ENCODE measurements around the gene ERC1. TPM values are rescaled to one million over a fixed set of nuclear protein-coding genes. Genes with fewer than 3 reads are reported as not detected.

The ERC1 gene
- total RNA-seq, 4 donors from 2014 or later: 46.1 to 83.2 (median 63.8) TPM

DNA sequence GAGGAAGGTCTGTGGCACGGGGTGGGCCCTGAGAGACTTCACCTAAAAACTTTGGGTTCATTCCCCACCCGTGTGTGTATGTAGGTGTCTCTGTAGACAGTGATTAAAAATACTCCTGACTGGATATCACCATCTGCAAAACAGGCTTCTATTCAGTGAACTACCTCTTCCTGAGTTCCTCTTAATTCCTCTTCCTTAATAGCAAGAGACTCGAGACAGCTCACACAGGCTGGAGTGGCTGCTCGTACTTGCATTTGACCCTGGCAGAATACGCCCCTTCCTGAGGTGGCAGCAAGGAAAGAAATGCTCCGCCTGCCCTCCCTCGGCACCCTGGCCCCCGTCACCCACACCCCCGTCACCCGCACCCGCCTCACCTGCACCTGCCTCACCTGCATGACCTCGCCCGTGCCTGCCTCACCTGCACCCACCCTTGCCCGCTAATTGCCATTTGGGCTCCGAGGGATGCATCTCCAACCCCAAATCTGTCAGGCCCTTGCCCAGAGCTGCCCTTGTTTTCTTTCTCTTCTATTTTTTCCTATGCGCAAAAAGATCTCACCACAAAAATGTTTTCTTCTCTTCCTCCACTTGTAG lies 513.4 kb downstream of the ERC1 start:
- ATAC-seq (ENCODE audit: low FRiP score): no peak
- TF ChIP-seq, protein P1, sequence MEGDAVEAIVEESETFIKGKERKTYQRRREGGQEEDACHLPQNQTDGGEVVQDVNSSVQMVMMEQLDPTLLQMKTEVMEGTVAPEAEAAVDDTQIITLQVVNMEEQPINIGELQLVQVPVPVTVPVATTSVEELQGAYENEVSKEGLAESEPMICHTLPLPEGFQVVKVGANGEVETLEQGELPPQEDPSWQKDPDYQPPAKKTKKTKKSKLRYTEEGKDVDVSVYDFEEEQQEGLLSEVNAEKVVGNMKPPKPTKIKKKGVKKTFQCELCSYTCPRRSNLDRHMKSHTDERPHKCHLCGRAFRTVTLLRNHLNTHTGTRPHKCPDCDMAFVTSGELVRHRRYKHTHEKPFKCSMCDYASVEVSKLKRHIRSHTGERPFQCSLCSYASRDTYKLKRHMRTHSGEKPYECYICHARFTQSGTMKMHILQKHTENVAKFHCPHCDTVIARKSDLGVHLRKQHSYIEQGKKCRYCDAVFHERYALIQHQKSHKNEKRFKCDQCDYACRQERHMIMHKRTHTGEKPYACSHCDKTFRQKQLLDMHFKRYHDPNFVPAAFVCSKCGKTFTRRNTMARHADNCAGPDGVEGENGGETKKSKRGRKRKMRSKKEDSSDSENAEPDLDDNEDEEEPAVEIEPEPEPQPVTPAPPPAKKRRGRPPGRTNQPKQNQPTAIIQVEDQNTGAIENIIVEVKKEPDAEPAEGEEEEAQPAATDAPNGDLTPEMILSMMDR (IDR thresholded peaks at IDR 0.05): no peak
- no peak for DNase-seq (ENCODE audit: low spot score)

DNA sequence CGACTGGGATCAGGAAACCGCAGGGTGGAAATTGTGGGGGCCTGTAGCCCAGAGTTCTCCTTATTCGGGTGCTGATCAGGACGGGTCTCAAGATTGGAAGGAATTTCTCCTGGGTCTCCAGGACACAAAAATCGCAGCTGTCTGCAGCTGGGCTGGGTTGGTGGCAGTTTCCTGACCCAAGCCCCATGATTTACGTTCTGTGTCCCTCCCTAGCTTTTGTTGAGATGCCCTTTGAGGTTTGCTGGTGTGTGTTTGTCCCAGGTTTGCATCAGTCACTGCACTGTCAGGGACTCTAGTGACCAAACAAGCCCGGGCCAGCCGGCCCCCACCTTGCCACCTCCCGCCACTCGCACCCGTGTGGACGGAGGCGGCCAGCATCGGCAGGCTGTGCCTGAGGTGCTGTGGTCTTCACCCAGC lies 513.9 kb downstream of the ERC1 start:
- DNase-seq (ENCODE audit: low spot score) (no peak), ATAC-seq (ENCODE audit: low FRiP score) (no peak)
- TF ChIP-seq, protein P1 (IDR thresholded peaks at IDR 0.05): no peak

DNA sequence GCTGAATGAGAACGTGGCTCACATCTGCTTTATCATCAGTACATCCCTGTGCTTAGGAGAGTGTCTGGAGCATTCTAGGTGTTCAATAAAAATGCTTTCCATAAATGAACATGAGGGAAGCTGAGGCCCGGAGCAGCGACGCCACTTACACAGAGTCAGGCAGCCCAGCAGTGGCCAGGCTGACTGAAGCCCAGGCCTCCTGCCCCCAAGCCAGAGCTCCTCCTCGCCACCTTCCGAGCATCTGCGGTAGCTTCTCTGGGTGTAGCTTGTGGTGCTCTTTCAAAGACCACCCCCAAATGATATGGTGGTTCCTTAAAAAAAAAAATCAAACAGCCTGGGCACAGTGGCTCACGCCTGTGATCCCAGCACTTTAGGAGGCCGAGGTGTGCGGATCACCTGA lies 514.6 kb downstream of the ERC1 start:
- TF ChIP-seq, protein P1 (IDR thresholded peaks at IDR 0.05): no peak
- ATAC-seq (ENCODE audit: low FRiP score) (no peak), DNase-seq (ENCODE audit: low spot score) (no peak)

DNA sequence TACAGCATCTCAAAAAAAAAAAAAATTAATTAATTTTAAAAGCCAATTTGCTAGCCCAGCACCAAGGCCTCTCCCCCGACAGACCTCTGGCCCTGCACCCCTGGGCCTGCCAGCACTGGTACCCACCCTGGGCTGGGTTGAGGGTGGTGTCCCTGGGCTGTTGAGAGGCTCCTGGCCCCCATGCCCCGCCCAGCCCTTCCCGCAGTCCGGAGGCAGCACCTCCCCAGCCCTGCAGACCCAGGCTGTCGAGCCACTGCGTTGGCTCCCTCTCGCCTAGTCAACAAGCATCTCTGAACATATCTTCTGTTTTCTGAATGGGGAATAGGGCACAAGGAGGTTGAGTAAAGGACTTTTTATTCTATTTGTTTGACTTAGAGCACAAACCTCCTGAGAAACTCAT lies 516.3 kb downstream of the ERC1 start:
- DNase-seq (ENCODE audit: low spot score) (no peak), ATAC-seq (ENCODE audit: low FRiP score) (no peak)
- TF ChIP-seq, protein P1 (IDR thresholded peaks at IDR 0.05): no peak

DNA sequence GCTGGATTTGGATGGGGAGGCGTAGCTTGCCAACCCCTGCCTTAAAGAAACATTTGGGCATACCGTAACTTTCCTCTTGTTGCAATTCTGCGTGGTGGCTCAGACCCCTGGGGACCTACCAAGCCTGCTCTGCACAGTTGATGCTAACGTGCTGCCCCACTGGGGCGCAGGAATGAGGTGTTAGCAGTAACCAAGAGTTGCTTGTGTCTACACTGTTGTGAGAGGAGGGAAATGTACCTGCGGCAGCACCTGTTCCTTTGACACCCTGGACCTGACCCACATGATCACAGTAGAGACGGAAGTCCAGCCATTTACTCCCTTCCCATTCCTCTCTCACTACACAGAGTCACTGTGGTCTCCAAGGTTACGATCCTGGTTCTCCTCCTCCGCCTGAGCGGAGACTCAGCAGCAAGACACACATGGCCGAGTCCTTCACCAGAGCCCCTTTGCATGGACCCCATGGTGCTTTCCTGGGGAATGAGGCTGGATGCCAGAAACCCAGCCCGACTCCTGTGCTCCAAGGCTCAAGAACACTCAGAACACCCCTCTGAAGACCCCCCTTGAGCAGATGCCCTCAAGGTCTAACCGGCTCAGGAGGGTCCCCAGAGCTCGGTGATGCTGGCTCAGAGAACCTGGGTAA lies 518.5 kb downstream of the ERC1 start:
- DNase-seq (ENCODE audit: low spot score) (no peak), ATAC-seq (ENCODE audit: low FRiP score) (no peak)
- TF ChIP-seq, protein P1 (IDR thresholded peaks at IDR 0.05): no peak

DNA sequence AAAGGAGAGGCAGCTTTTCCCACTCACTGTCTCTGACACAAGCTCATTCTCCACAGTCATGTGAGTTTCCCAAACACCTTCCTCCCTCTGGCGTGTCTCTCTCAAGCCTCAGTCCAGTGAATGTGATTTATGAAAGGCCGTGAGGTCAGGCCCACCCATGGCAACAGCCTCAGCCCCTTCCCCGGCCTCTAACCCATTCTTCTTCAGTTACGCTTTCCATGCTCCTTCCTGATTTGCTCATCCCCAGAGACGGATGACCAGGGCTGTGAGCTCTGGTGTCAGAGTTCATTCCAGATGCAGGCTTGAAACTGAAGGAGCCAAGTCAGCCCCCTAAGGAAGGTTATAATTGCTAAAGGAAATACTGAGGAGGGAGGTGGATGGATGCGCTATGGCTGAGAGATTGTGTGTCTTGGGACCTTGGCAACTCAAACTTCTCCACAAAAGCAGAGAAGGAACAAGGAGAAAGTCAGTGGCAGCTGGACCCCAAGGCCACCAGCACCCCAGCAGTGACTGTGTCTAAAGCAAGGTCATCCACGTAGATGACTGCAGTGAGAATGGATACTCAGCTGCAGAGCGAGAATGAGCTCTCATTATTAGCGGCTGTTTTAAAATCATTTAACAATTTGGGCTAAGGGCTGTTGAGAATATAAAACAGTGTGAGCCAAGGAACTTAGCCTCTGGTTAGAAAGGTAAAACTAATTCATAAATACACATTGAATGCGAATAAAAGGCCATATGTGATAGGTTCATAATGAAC lies 519.2 kb downstream of the ERC1 start:
- no peak for ATAC-seq (ENCODE audit: low FRiP score)
- TF ChIP-seq, protein P1 (IDR thresholded peaks at IDR 0.05): no peak
- DNase-seq (ENCODE audit: low spot score): no peak

All from omental fat pad (tissue), 4 donors.